Heart left ventricle (tissue), 16 donors: ENCODE measurements around the gene PYGB. TPM values are rescaled to one million over a fixed set of nuclear protein-coding genes. Genes with fewer than 3 reads are reported as not detected.
A peak's percentile ranks its signal among the peaks of the same experiment; 100 is the strongest.

ENCODE experiments used
- ATAC-seq, 4 donors: fragments of 200-7000 bp; cut with Tn5 transposase; one replicate each; pipeline ENCODE4 v1.9.1; 2020 to 2022; ENCODE audit warnings: moderate library complexity in 4 of 4, mild to moderate bottlenecking in 3 of 4, moderate number of reproducible peaks in 1 of 4
- DNase-seq, 5 donors: peaks; one replicate each; pipeline ENCODE4 v3.0.0-alpha.2; 2020
- H3K27ac ChIP-seq, 12 donors: fragments of 200-600 bp; sonication (generic) in 4 of 12; one replicate each; pipeline versions ENCODE4 v1.5.0 to v1.8.0; 2016 to 2022; ENCODE audit warnings: mild to moderate bottlenecking in 2 of 12
- H3K27me3 ChIP-seq, 9 donors: fragments of 200-600 bp; sonication (generic) in 2 of 9; one replicate each; pipeline versions ENCODE4 v1.5.1 to v1.8.0; 2016 to 2022; ENCODE audit warnings: mild to moderate bottlenecking in 3 of 9
- H3K36me3 ChIP-seq, 9 donors: fragments of 200-600 bp; sonication (generic) in 2 of 9; one replicate each; pipeline versions ENCODE4 v1.5.0 to v1.8.0; 2018 to 2022; ENCODE audit warnings: mild to moderate bottlenecking in 2 of 9
- H3K4me1 ChIP-seq, 12 donors: fragments of 200-600 bp; sonication (generic) in 4 of 12; one replicate each; pipeline versions ENCODE4 v1.5.0 to v1.8.0; 2016 to 2022; ENCODE audit warnings: mild to moderate bottlenecking in 3 of 12
- H3K4me3 ChIP-seq, 12 donors: fragments of 200-600 bp; sonication (generic) in 4 of 12; one replicate each; pipeline versions ENCODE4 v1.5.0 to v1.8.0; 2017 to 2022; ENCODE audit warnings: mild to moderate bottlenecking in 9 of 12, moderate library complexity in 4 of 12
- H3K9me3 ChIP-seq, 12 donors: fragments of 200-600 bp; sonication (generic) in 4 of 12; one replicate each; pipeline versions ENCODE4 v1.5.0 to v1.8.0; 2016 to 2022; ENCODE audit warnings: mild to moderate bottlenecking in 1 of 12
- CTCF ChIP-seq, 12 donors: fragments of 200-600 bp; sonication (generic) in 4 of 12; IDR thresholded peaks; one replicate each; pipeline versions ENCODE4 v1.5.0 to v1.8.0; 2018 to 2022; ENCODE audit warnings: antibody characterized with exemption in 12 of 12, mild to moderate bottlenecking in 5 of 12
- POLR2A ChIP-seq, 2 donors: fragments of 450-650 bp; IDR thresholded peaks; one replicate each; pipeline ENCODE4 v1.6.1; 2017; ENCODE audit warnings: antibody characterized with exemption in 2 of 2, mild to moderate bottlenecking in 2 of 2, moderate library complexity in 2 of 2
- WGBS, 4 donors: extraction: QIAGEN DNeasy Blood & Tissue Kit in 2 of 4; methylation state at CpG; one replicate each; pipeline versions ENCODE4 v1.1.5 to v1.1.7; 2013 to 2018; 5-methylcytosine and 5-hydroxymethylcytosine counted together
- intact Hi-C, 10 donors: fragments of 100-400 bp; cut with DNase I; formaldehyde crosslinking; loops; one replicate each; pipeline versions ENCODE4 v1.11.1 to v1.14.2; 2022
- polyA plus RNA-seq, 2 donors: library from polyadenylated mRNA; stranded (reverse); fragments of 200-250 nt; gene quantifications; one replicate each; pipeline ENCODE4 v1.2.3, GENCODE V29; 2013
- total RNA-seq, 9 donors: library from RNA; depleted of rRNA in 2 of 9; stranded (reverse); fragments of >200 nt in 2 of 9; fragmentation: NEBNext Ultra II Directional in 3 of 9; extraction: Animal tissue kit (Norgen Biotek cat#: 25700) in 3 of 9; gene quantifications; one replicate each; pipeline versions ENCODE4 v1.1.0 to v1.2.4, GENCODE V29; 2016 to 2023
- donor health status: ischemic (EF 13 %, LVEDD 7.1; RV severe dilation, severe dysfunction).
- donor health status: healthy with polysubstance abuse.
- donor health status: DM: no; HTN: yes; CAD: no.
- donor health status: DM: no; HTN: no; CAD: no.
- donor health status: ischemic (EF 25% LVEDD 6.9; RV normal size, moderate dysfunction).
- donor health status: ischemic (EF 25% LVEDD 5.7; RV mildly dilated, moderate dysfunction).
- donor health status: healthy.
- donor health status: DM: yes; HTN: yes; CAD: no.
- donor health status: ischemic (EF 35%, LVEDD 5.7; RV mildly dilated, moderate dysfunction).
- donor health status: nonischemic (EF 11% LVEDD 7.7; RV severe dilation, severe dysfunction).
- donor health status: DM: yes; HTN: yes; CAD: no.
- donor health status: PGD.
- donor health status: ischemic (EF 29% LVEDD 5.4; RV normal size, mild dysfunction).
- donor health status: nonischemic (EF 23%, LVEDD 6.1; RV moderate dilation, normal function).

Gene PYGB
- total and polyA plus RNA-seq, 11 donors: 144 to 450 (median 232) TPM

GRCh38 chr20:25253606-25254275 is 5.9 kb downstream of the PYGB start:
- no peaks in the 10 kb centered on the region for H3K9me3 ChIP-seq
- peaks cover 0 to 93% (median 60%) of the 10 kb centered on the region in 12 donors for H3K4me1 ChIP-seq
- ATAC-seq (no peak), DNase-seq (no peak)
- WGBS, 4 donors: 65 to 71% (median 68%) methylated on average over 11 of the region's 11 CpGs
- H3K4me3 ChIP-seq: peak overlapping the region in 2 of 12 donors; percentile 2 to 10
- intact Hi-C loops: loop anchor here in 3 of 10 donors (2.0 to 5.0 kb wide), 3 partner anchors 27 to 256 kb away; no protein-coding TSS in a partner anchor
- H3K36me3 ChIP-seq: peaks cover 0 to 11% (median 0%) of the 10 kb centered on the region in 9 donors
- H3K27ac ChIP-seq: peak overlapping the region; percentile 64 to 99 (median 96)
- no peaks in the 10 kb centered on the region for H3K27me3 ChIP-seq
- TF ChIP-seq CTCF (IDR thresholded peaks at IDR 0.05) (no peak), POLR2A (IDR thresholded peaks at IDR 0.05) (no peak)

GRCh38 chr20:25254571-25254970 is 6.7 kb downstream of the PYGB start:
- TF ChIP-seq POLR2A (IDR thresholded peaks at IDR 0.05): no peak
- no peak for TF ChIP-seq CTCF (IDR thresholded peaks at IDR 0.05)
- WGBS, 4 donors: 44 to 51% (median 46%) methylated on average over 5 of the region's 5 CpGs
- no peaks in the 10 kb centered on the region for H3K27me3 ChIP-seq
- DNase-seq (no peak), ATAC-seq (peak; percentile 47 to 61 (median 52))
- H3K36me3 ChIP-seq: peaks cover 0 to 19% (median 7%) of the 10 kb centered on the region in 9 donors
- H3K9me3 ChIP-seq: no peaks in the 10 kb centered on the region
- peak overlapping the region; percentile 64 to 99 (median 96) for H3K27ac ChIP-seq
- intact Hi-C loops: loop anchor here in 3 of 10 donors (2.0 to 5.0 kb wide), 3 partner anchors 28 to 257 kb away; no protein-coding TSS in a partner anchor
- peak overlapping the region in 2 of 12 donors; percentile 10 for H3K4me3 ChIP-seq
- peaks cover 0 to 89% (median 55%) of the 10 kb centered on the region in 12 donors for H3K4me1 ChIP-seq

- DNase-seq (peak in 4 of 5 donors; percentile 72 to 87 (median 81)), ATAC-seq (peak; percentile 90 to 92 (median 92))
- intact Hi-C loops: loop anchor here in 4 of 10 donors (1.0 to 5.0 kb wide), 4 partner anchors 19 to 258 kb away; no protein-coding TSS in a partner anchor
- H3K27me3 ChIP-seq: no peaks in the 10 kb centered on the region
- peaks cover 0 to 25% (median 12%) of the 10 kb centered on the region in 9 donors for H3K36me3 ChIP-seq
- peak overlapping the region; percentile 64 to 99 (median 96) for H3K27ac ChIP-seq
- TF ChIP-seq POLR2A (IDR thresholded peaks at IDR 0.05): peak in 1 of 2 donors; percentile 8
- peak in 5 of 12 donors; percentile 6 to 24 (median 11) for TF ChIP-seq CTCF (IDR thresholded peaks at IDR 0.05)
- no peaks in the 10 kb centered on the region for H3K9me3 ChIP-seq
- H3K4me1 ChIP-seq: peaks cover 0 to 86% (median 51%) of the 10 kb centered on the region in 12 donors
- peak overlapping the region in 2 of 12 donors; percentile 6 to 9 for H3K4me3 ChIP-seq
- WGBS, 4 donors: 48 to 61% (median 56%) methylated on average over 10 to 12 of the region's 12 CpGs
Observed at GRCh38 chr20:25254986-25255680, 7.2 kb downstream of the PYGB start.
